GM10847 (cell line): ENCODE measurements around the gene MED6.

Source experiments
- POLR2A ChIP-seq: IDR thresholded peaks from 2 replicates; pipeline ENCODE4 v1.6.1; 2011; ENCODE audit not compliant: insufficient read length; ENCODE audit errors: extremely low read depth

The MED6 gene, protein sequence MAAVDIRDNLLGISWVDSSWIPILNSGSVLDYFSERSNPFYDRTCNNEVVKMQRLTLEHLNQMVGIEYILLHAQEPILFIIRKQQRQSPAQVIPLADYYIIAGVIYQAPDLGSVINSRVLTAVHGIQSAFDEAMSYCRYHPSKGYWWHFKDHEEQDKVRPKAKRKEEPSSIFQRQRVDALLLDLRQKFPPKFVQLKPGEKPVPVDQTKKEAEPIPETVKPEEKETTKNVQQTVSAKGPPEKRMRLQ

GRCh38 chr14:70600382-70601157, at the start of gene MED6:
Gene MED6, minus strand, starts transcription at chr14:70600655. Its CDS starts 18 bp downstream, at chr14:70600637.
- peak; percentile 29 for TF ChIP-seq POLR2A

DNA sequence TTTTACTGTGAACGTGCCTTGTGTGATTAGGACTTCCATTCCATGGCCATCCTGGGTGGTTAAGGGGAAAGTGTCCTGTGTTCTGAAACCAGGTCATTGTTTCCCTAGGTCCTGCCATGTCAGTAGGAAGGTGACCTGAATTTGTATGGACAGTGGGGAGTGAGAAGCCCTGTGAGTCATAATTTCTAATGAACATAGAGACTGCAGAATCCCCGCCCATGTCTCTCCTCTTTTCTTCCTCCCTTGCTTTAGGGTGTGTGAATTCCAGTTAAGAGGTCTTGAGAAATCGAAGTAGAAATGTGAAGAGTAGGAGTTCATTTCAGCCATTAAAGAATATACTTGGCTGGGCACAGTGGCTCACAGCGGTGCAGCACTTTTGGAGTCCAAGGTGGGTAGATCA, 49.3 kb upstream of the MED6 start:
- no peak for TF ChIP-seq POLR2A

- TF ChIP-seq POLR2A = no peak
These were observed 47.9 kb upstream of the MED6 start for GRCh38 chr14:70648346-70648745.

- TF ChIP-seq POLR2A = no peak
These were observed 46.2 kb upstream of the MED6 start for GRCh38 chr14:70646705-70647104.

DNA sequence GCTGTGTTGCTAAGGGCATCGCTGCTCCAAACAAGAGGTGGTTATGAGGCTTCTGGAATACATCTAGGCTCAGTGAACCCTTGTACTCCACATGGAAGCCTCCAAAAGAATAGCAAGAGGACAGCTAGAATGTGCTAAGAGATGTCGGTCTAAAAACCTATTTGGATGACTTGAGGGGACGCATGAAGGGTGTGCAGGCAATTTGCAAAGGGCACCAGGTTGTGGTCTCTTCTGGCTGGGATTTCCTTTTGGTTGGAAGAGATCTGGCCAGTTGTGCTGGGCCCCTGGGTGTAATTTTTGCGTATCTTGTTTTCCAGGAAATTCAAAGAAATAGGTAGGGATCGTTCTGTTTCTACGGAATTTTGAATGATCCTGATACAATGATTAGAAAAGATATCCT, 45.4 kb upstream of the MED6 start:
- no peak for TF ChIP-seq POLR2A

DNA sequence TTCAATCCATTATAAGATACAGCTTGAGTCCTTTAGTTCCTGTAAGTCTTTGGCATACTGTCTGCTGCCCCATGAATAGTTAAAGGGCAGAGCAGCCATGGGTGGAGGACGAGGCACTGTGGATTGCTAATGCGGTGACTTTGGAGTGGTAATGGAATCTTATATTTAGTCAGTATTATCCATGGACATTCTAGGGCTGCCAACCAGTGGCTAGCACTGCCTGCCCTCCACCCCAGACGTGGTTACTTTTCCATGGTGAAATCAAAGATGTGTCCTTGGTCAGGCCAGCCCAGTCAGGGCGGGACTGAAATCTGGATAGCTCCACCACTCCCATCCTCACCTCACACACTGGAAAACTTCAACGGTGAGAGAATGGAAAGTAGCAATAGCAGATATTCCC, 43.5 kb upstream of the MED6 start:
- no peak for TF ChIP-seq POLR2A

GRCh38 chr14:70642303-70643235, 42.1 kb upstream of the MED6 start:
- TF ChIP-seq POLR2A = no peak

- no peak for TF ChIP-seq POLR2A
These were observed 41.3 kb upstream of the MED6 start, which contains the start of gene TTC9 for GRCh38 chr14:70641548-70642302. Gene TTC9, plus strand, starts transcription at chr14:70641916. Its CDS starts 214 bp downstream, at chr14:70642130.

DNA sequence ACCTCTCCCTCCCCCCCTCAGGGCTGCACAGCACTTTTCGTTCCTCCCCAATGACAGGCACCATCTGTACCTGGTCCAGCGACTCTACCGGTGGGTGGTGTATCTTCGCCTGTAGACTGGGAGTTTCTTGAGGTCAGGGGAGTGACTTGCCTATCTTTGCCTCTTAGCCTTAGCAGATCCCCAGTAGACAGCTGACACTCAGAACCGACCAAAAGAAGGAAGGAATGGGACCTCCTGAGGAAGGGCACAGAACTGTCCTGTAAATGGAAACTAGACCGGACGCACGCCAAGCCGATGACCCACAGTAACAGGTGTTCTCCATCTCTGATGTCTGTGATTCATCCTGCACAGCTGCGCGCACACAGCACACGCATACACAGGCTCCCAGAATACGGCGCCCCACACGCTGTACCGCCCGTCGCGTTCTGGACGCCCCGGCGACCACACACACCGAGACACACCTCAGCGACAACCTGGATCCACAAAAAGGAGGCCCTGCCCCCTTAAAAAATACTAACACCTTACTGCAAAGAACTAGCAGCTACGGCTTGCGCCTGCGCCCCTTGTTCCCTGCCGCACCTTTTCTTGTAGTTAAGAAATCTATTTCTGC, 40.6 kb upstream of the MED6 start:
- peak; percentile 63 for TF ChIP-seq POLR2A

- TF ChIP-seq POLR2A = no peak
These were observed 38.0 kb upstream of the MED6 start for GRCh38 chr14:70638416-70638815.

DNA sequence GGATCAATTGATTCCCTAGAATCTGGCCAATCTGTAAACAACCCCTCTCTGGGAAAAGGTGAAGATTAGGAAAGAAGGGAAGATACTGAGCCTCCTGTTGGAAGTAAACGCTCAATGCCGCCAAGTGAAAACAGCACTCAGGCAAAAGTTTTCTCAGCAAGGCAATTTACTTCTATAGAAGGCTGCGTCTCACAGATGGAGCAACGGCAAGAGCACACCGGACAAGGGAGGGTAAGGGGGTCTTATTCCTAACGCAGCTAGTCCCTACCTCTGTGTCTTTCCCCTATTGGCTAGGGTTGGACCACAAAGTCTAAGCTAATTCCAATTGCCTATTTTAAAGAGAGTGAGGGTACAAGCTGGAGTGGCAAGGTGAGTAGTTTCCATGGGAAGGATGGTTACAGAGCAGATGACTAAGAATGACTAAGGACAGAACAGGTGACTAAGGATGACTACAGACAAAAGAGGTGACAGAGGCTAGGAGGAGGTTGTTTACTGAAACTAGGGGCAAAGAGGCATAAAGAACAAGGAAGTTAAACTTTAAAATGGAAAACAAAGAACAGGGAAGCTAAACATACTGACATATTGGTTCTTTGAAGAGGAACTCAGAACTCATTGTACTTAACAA, 35.6 kb upstream of the MED6 start:
- TF ChIP-seq POLR2A = no peak

- TF ChIP-seq POLR2A = no peak
These were observed 31.5 kb upstream of the MED6 start for GRCh38 chr14:70631948-70632347.

DNA sequence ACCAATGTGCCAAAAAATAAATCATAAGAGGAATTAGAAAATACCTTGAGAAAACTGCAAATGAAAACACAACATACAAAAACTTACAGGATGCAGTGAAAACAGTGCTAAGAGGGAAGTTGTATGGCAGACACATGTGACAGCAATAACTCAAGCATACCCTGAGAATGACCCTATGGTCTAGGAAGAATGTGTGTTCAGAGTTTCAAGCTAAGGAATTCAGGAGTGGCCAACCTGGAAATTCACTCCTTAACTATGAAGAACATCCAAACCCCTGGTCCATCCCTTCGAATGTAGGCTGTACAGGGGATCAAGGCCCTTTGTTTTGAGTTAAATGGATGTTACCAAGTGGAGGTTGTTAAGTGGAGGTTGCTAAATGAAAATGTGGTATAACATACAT, 24.5 kb upstream of the MED6 start:
- no peak for TF ChIP-seq POLR2A
